Measurements from ENCODE around the gene HMCN1. TPM values are rescaled to one million over a fixed set of nuclear protein-coding genes. Genes with fewer than 3 reads are reported as not detected.

The HMCN1 gene
- total and polyA plus RNA-seq, 11 donors: 2.1 to 14.1 (median 5.6) TPM

- no peak for ATAC-seq
- intact Hi-C loops (cut with DNase I): loop anchor here in 1 of 10 donors (10.0 kb wide), 1 partner anchor 72 kb away; the partner anchor contains the start of gene HMCN1
These were observed 73.1 kb downstream of the HMCN1 start for GRCh38 chr1:185807275-185807674.

GRCh38 chr1:185808631-185809030, 74.4 kb downstream of the HMCN1 start:
- Histone ChIP-seq H3K27me3 (no peaks in the 10 kb centered on the region), H3K9me3 (no peaks in the 10 kb centered on the region), H3K4me1 (peaks cover 0 to 12% (median 0%) of the 10 kb centered on the region in 12 donors), H3K4me3 (no peak overlapping the region), H3K36me3 (no peaks in the 10 kb centered on the region), H3K27ac (no peak overlapping the region)
- TF ChIP-seq CTCF (IDR thresholded peaks at IDR 0.05) (no peak), POLR2A (IDR thresholded peaks at IDR 0.05) (no peak)
- intact Hi-C loops (cut with DNase I): loop anchor here in 1 of 10 donors (10.0 kb wide), 1 partner anchor 74 kb away; the partner anchor contains the start of gene HMCN1
- no peak for DNase-seq
- WGBS, 4 donors: 25 to 33% (median 28%) methylated on average over 1 of the region's 1 CpG
- ATAC-seq: no peak

More at GRCh38 chr1:185807275-185807674, 73.1 kb downstream of the HMCN1 start:
- Histone ChIP-seq H3K36me3 (no peaks in the 10 kb centered on the region), H3K9me3 (no peaks in the 10 kb centered on the region), H3K27ac (no peak overlapping the region), H3K27me3 (no peaks in the 10 kb centered on the region), H3K4me1 (peaks cover 0 to 22% (median 0%) of the 10 kb centered on the region in 12 donors), H3K4me3 (no peak overlapping the region)
- TF ChIP-seq POLR2A (IDR thresholded peaks at IDR 0.05) (no peak), CTCF (IDR thresholded peaks at IDR 0.05) (no peak)
- no peak for DNase-seq

- Histone ChIP-seq H3K9me3 (no peaks in the 10 kb centered on the region), H3K4me1 (peaks cover 0 to 7% (median 0%) of the 10 kb centered on the region in 12 donors), H3K27ac (no peak overlapping the region), H3K4me3 (no peak overlapping the region), H3K27me3 (no peaks in the 10 kb centered on the region), H3K36me3 (no peaks in the 10 kb centered on the region)
- intact Hi-C loops (cut with DNase I): loop anchor here in 6 of 10 donors (5.0 to 10.0 kb wide), 3 partner anchors 174 to 404 kb away; no protein-coding TSS in a partner anchor
- ATAC-seq (peak in 1 of 4 donors; percentile 46), DNase-seq (peak in 1 of 5 donors; percentile 28)
- TF ChIP-seq POLR2A (IDR thresholded peaks at IDR 0.05) (no peak), CTCF (IDR thresholded peaks at IDR 0.05) (no peak)
- 78 to 82% (median 79%) methylated on average over 3 of the region's 3 CpGs for WGBS, 4 donors
These were observed 77.0 kb downstream of the HMCN1 start for GRCh38 chr1:185811073-185811709.

- TF ChIP-seq POLR2A (IDR thresholded peaks at IDR 0.05): no peak
- TF ChIP-seq CTCF (IDR thresholded peaks at IDR 0.05): no peak
- DNase-seq (no peak), ATAC-seq (no peak)
- Histone ChIP-seq H3K27me3 (no peaks in the 10 kb centered on the region), H3K36me3 (no peaks in the 10 kb centered on the region), H3K27ac (no peak overlapping the region), H3K4me1 (peaks cover 0 to 7% (median 0%) of the 10 kb centered on the region in 12 donors), H3K4me3 (no peak overlapping the region), H3K9me3 (no peaks in the 10 kb centered on the region)
- intact Hi-C loops (cut with DNase I): loop anchor here in 8 of 10 donors (1.0 to 10.0 kb wide), 5 partner anchors 172 to 402 kb away; no protein-coding TSS in a partner anchor
These were observed 78.7 kb downstream of the HMCN1 start for GRCh38 chr1:185812934-185813333.

Measured in heart left ventricle (tissue), 16 donors.